Tibial nerve (tissue), 4 donors: ENCODE results near the gene SSR4.

ENCODE experiments used
- CTCF ChIP-seq, 5 experiments: fragments of 200-600 bp in 3 of 5; fragments of 450-650 bp in 2 of 5; sonication (generic) in 3 of 5; IDR thresholded peaks; one replicate each; pipeline ENCODE4 v1.5.1; 2016 to 2019; ENCODE audit warnings: antibody characterized with exemption in 5 of 5, mild to moderate bottlenecking in 3 of 5, moderate library complexity in 2 of 5
- EP300 ChIP-seq, 2 donors: sonication (generic); formaldehyde crosslinking; IDR thresholded peaks; one replicate each; pipeline ENCODE4 v1.6.1; 2017; ENCODE audit warnings: antibody characterized with exemption in 2 of 2, mild to moderate bottlenecking in 1 of 2
- POLR2A ChIP-seq, 2 donors: fragments of 450-650 bp; IDR thresholded peaks; one replicate each; pipeline ENCODE4 v1.6.1; 2017; ENCODE audit warnings: antibody characterized with exemption in 2 of 2, mild to moderate bottlenecking in 2 of 2, moderate library complexity in 2 of 2

GRCh38 chrX:153829549-153829798 lies 35.0 kb downstream of the SSR4 start:
- TF ChIP-seq CTCF (IDR thresholded peaks at IDR 0.05) (no peak), POLR2A (IDR thresholded peaks at IDR 0.05) (no peak), EP300 (IDR thresholded peaks at IDR 0.05) (no peak)
